ENCODE results near the gene FBXO41.

FBXO41 gene

GRCh38 chr2:73256618-73256922, 27.7 kb downstream of the FBXO41 start:
- H3K4me1 ChIP-seq (ENCODE audit: insufficient read depth, insufficient read length) = peaks cover 3% of the 10 kb centered on the region
- H3K27me3 ChIP-seq (ENCODE audit: insufficient read depth, insufficient read length) = no peaks in the 10 kb centered on the region
- TF ChIP-seq SUZ12 (IDR thresholded peaks at IDR 0.05; ENCODE audit: extremely low read depth, insufficient read depth, insufficient read length) = no peak
- TF ChIP-seq ZNF274 (IDR thresholded peaks at IDR 0.05; ENCODE audit: low read depth, low read length) = no peak
- no peak for DNase-seq (ENCODE audit: low read depth, low spot score)
- H3K9me3 ChIP-seq (ENCODE audit: insufficient read depth, low read length) = no peaks in the 10 kb centered on the region
- H3K9ac ChIP-seq (ENCODE audit: insufficient read length, low read depth) = no peak overlapping the region
- H3K36me3 ChIP-seq (ENCODE audit: insufficient read depth, insufficient read length, low read length) = peaks cover 34% of the 10 kb centered on the region
- no peak overlapping the region for H3K4me3 ChIP-seq (ENCODE audit: insufficient read length, low read depth)

GRCh38 chr2:73255907-73256617, 28.2 kb downstream of the FBXO41 start:
- H3K9me3 ChIP-seq (ENCODE audit: insufficient read depth, low read length) = no peaks in the 10 kb centered on the region
- TF ChIP-seq SUZ12 (IDR thresholded peaks at IDR 0.05; ENCODE audit: extremely low read depth, insufficient read depth, insufficient read length) = no peak
- no peak for TF ChIP-seq YY1 (IDR thresholded peaks at IDR 0.05; ENCODE audit: insufficient read depth, insufficient read length)
- no peak for TF ChIP-seq ZNF274 (IDR thresholded peaks at IDR 0.05; ENCODE audit: low read depth, low read length)
- H3K9ac ChIP-seq (ENCODE audit: insufficient read length, low read depth) = no peak overlapping the region
- peaks cover 3% of the 10 kb centered on the region for H3K4me1 ChIP-seq (ENCODE audit: insufficient read depth, insufficient read length)
- DNase-seq (ENCODE audit: low read depth, low spot score) = no peak
- H3K36me3 ChIP-seq (ENCODE audit: insufficient read depth, insufficient read length, low read length) = peaks cover 39% of the 10 kb centered on the region
- H3K4me3 ChIP-seq (ENCODE audit: insufficient read length, low read depth) = no peak overlapping the region
- H3K27me3 ChIP-seq (ENCODE audit: insufficient read depth, insufficient read length) = no peaks in the 10 kb centered on the region

- Histone ChIP-seq H3K9me3 (ENCODE audit: insufficient read depth, low read length) (no peaks in the 10 kb centered on the region), H3K4me1 (ENCODE audit: insufficient read depth, insufficient read length) (no peaks in the 10 kb centered on the region), H3K4me3 (ENCODE audit: insufficient read length, low read depth) (no peak overlapping the region), H3K27me3 (ENCODE audit: insufficient read depth, insufficient read length) (no peaks in the 10 kb centered on the region), H3K9ac (ENCODE audit: insufficient read length, low read depth) (no peak overlapping the region), H3K36me3 (ENCODE audit: insufficient read depth, insufficient read length, low read length) (peaks cover 48% of the 10 kb centered on the region)
- DNase-seq (ENCODE audit: low read depth, low spot score) = no peak
- TF ChIP-seq SUZ12 (IDR thresholded peaks at IDR 0.05; ENCODE audit: extremely low read depth, insufficient read depth, insufficient read length) (no peak), ZNF274 (IDR thresholded peaks at IDR 0.05; ENCODE audit: low read depth, low read length) (no peak), YY1 (IDR thresholded peaks at IDR 0.05; ENCODE audit: insufficient read depth, insufficient read length) (no peak)
Observed at GRCh38 chr2:73255007-73255644, 29.2 kb downstream of the FBXO41 start.

GRCh38 chr2:73254343-73255006, 29.8 kb downstream of the FBXO41 start:
- Histone ChIP-seq H3K36me3 (ENCODE audit: insufficient read depth, insufficient read length, low read length) (peaks cover 54% of the 10 kb centered on the region), H3K4me1 (ENCODE audit: insufficient read depth, insufficient read length) (no peaks in the 10 kb centered on the region), H3K4me3 (ENCODE audit: insufficient read length, low read depth) (no peak overlapping the region), H3K9ac (ENCODE audit: insufficient read length, low read depth) (no peak overlapping the region), H3K9me3 (ENCODE audit: insufficient read depth, low read length) (no peaks in the 10 kb centered on the region), H3K27me3 (ENCODE audit: insufficient read depth, insufficient read length) (no peaks in the 10 kb centered on the region)
- TF ChIP-seq ZNF274 (IDR thresholded peaks at IDR 0.05; ENCODE audit: low read depth, low read length) = no peak
- no peak for TF ChIP-seq YY1 (IDR thresholded peaks at IDR 0.05; ENCODE audit: insufficient read depth, insufficient read length)
- no peak for TF ChIP-seq SUZ12 (IDR thresholded peaks at IDR 0.05; ENCODE audit: extremely low read depth, insufficient read depth, insufficient read length)
- no peak for DNase-seq (ENCODE audit: low read depth, low spot score)

- DNase-seq (ENCODE audit: low read depth, low spot score) = no peak
- TF ChIP-seq SUZ12 (IDR thresholded peaks at IDR 0.05; ENCODE audit: extremely low read depth, insufficient read depth, insufficient read length) = no peak
- TF ChIP-seq YY1 (IDR thresholded peaks at IDR 0.05; ENCODE audit: insufficient read depth, insufficient read length) = no peak
- no peak for TF ChIP-seq ZNF274 (IDR thresholded peaks at IDR 0.05; ENCODE audit: low read depth, low read length)
- Histone ChIP-seq H3K4me1 (ENCODE audit: insufficient read depth, insufficient read length) (no peaks in the 10 kb centered on the region), H3K4me3 (ENCODE audit: insufficient read length, low read depth) (no peak overlapping the region), H3K27me3 (ENCODE audit: insufficient read depth, insufficient read length) (no peaks in the 10 kb centered on the region), H3K36me3 (ENCODE audit: insufficient read depth, insufficient read length, low read length) (peaks cover 60% of the 10 kb centered on the region), H3K9me3 (ENCODE audit: insufficient read depth, low read length) (no peaks in the 10 kb centered on the region), H3K9ac (ENCODE audit: insufficient read length, low read depth) (no peak overlapping the region)
Observed at GRCh38 chr2:73253901-73254300, 30.4 kb downstream of the FBXO41 start.

- H3K4me3 ChIP-seq (ENCODE audit: insufficient read length, low read depth) = no peak overlapping the region
- H3K27me3 ChIP-seq (ENCODE audit: insufficient read depth, insufficient read length) = no peaks in the 10 kb centered on the region
- no peaks in the 10 kb centered on the region for H3K9me3 ChIP-seq (ENCODE audit: insufficient read depth, low read length)
- peaks cover 65% of the 10 kb centered on the region for H3K36me3 ChIP-seq (ENCODE audit: insufficient read depth, insufficient read length, low read length)
- no peak for TF ChIP-seq ZNF274 (IDR thresholded peaks at IDR 0.05; ENCODE audit: low read depth, low read length)
- TF ChIP-seq YY1 (IDR thresholded peaks at IDR 0.05; ENCODE audit: insufficient read depth, insufficient read length) = no peak
- TF ChIP-seq SUZ12 (IDR thresholded peaks at IDR 0.05; ENCODE audit: extremely low read depth, insufficient read depth, insufficient read length) = no peak
- H3K9ac ChIP-seq (ENCODE audit: insufficient read length, low read depth) = no peak overlapping the region
- H3K4me1 ChIP-seq (ENCODE audit: insufficient read depth, insufficient read length) = no peaks in the 10 kb centered on the region
- no peak for DNase-seq (ENCODE audit: low read depth, low spot score)
Observed at GRCh38 chr2:73253400-73253799, 30.9 kb downstream of the FBXO41 start.

Data from NT2/D1 (cell line).